GM21381 (cell line): ENCODE results near the gene CHIA.
"Not testable (repeated sequence)": the region's sequence is repeated elsewhere in the genome, so short reads cannot be mapped to it uniquely, and the experiment has no call there.

Experiments used
- ATAC-seq: cut with Tn5 transposase; IDR thresholded peaks from one replicate; pipeline ENCODE4 v1.9.1; 2021; ENCODE audit warnings: mild to moderate bottlenecking, moderate library complexity; ENCODE audit not compliant: unreplicated experiment

Gene CHIA

DNA sequence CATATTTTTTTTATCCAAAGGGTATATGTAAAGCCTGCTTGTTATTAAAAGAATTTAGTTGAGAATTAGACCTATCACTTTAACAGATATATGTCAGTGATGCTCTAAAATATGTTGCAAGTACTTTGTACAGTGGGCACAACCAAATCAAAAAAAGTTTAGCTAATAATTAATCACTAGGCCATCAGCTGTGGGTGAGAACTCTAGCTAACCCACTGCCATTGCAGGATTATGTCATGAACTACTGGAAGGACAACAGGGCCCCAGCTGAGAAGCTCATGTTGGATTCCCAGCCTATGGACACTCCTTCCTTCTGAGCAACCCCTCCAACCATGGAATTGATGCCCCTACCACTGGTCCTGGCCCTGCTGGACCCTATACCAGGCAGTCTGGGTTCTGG, 6.8 kb upstream of the CHIA start:
- ATAC-seq, result no peak

DNA sequence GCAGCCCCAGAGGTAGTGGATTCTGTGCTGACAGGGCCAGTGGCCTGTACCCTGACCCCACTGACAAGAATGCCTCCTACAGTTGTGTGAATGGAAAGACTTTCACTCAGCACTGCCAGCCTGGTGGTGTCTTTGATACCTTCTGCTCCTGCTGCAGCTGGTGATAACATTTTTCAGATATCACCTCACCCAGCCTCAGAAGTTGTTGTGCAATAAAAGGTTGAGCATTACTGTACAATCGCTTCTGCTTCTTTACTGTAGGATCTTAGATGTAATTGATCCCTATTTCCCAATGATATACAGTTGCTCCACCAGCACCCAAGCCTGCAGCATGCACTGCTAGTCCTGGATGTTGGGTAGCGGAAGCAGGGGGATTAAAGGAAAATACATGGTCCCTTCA, 4.8 kb upstream of the CHIA start:
- no peak for ATAC-seq

DNA sequence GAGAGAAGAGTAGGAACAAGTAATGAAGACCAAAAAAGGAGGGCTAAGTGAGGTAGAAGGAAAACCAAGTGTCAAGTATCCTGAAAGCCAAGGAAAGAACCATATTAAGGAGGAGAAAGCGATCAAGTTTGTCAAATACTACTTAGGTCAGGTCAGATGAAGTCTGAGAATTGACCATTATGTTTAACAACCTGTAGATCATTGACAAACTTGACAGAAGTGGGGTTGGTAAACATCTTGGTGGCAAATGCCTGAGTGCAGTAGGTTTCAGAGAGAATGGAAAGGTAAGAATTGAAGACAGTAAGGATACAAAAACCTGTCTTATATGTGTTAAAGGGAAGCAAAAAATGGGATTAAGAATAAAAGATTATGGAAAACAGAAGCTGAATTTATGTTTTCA, 3.7 kb upstream of the CHIA start:
- ATAC-seq, result no peak

DNA sequence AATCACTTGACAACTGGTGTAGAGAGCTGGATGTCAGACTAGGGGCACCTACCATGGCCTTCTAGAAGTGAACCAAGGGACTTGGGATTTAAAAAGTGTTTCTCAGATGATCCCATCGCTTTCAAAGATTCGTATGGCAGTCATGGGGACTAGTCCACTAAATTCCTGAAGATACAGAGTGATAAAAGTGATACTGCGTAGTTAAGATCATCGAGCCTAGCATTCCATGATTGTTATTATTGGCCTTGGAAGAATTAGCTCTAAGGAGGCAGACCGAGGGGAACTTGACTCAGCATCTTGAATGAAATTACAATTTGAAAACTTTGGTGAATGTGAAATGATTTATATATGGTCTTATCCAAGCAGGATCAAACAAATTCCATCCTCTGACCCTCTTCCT, 1.3 kb upstream of the CHIA start:
- no peak for ATAC-seq

DNA sequence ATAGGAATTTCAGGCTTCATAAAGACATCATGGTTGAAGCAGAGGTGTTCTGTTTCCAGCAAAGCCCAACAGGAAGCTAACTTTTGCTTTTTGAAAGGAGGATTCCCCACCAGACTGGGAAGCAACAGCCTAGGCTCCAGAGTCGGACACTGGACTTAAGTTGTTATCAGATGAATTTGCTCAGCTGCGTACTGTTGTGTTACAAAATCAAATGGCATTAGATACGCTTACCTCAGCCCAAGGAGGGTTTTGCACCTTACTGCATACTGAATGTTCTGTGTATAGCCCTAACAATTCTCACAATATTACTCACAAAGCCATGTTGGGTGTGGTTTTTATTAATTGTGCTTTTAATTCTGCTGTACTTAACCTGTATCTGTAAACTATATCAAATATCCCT, 547 bp upstream of the CHIA start:
- ATAC-seq, result no peak

GRCh38 chr1:111294390-111294789, 3.7 kb downstream of the CHIA start:
- ATAC-seq, result no peak

DNA sequence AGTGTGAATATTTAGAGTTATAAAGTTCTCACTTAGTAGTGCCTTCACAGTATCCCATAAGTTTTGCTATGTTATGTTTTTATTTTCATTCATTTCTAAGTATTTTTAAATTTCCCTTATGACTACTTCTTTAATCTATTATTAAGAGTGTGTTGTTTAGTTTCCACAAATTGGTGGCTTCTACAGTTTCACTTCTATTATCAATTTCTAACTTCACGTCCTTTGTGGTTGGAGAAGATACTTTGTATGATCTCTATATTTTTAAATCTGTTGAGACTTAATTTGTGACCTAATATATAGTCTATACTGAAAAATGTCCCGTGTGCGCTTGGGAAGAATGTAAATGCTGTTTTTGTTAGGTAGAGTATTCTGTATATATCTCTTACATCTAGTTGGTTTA, 11.7 kb downstream of the CHIA start:
- no peak for ATAC-seq

DNA sequence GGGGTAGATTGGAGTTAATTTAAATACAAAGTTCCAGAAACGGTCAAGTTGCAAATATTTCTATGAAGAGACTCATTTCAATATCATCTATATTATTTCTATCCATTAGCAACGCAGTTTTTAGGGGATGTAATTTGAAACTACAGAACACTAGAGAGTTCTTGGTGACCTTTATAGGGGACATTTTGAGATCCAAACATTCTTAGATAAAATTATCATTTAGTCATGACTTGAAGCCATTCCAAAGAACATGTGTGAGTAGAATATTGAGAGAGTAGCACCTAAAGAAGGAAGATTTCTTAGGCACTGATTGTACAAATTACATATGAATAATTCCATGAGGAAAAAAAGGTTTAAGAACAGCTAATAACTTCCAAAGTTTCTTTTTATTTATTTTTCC, 19.0 kb downstream of the CHIA start:
- ATAC-seq, result no peak

DNA sequence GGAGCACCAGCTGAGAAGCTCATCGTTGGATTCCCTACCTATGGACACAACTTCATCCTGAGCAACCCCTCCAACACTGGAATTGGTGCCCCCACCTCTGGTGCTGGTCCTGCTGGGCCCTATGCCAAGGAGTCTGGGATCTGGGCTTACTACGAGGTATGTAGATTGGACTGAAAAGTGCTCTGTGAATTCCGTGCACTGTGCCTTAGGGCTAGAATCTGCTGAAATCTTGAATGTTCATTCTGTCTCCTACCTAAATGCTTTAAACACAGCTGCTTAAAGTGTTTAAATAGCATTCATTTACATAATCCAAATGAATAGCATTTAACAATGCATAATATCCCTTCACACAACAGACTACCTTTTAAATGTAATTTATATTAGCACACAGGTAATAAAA, 27.9 kb downstream of the CHIA start:
- ATAC-seq, result no peak

DNA sequence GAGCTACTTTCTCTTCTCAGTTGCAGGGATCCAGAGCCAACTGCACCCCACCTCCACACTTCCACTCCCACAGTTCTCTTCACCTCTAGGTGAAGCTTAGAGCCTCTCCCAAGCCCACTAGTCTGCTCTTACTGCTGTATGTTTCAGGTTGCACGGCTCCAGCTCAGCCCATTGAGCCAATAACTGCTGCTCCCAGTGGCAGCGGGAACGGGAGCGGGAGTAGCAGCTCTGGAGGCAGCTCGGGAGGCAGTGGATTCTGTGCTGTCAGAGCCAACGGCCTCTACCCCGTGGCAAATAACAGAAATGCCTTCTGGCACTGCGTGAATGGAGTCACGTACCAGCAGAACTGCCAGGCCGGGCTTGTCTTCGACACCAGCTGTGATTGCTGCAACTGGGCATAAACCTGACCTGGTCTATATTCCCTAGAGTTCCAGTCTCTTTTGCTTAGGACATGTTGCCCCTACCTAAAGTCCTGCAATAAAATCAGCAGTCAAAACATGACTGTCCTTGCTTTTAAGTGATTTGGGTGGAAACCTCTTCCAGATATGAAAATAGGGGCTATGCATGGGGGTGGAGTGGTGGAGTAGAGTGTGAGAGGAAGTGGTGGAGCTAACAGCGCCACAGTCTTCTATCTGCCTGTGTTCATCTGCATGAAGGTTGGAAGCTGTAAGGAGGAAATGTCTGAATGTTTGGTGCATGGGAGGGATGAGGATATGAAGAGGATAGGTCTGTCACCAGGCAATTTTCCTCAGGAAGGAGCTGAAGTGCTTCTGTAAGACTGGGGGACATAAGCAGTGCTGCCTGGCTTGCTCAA, 29.6 kb downstream of the CHIA start:
- ATAC-seq, result no peak

DNA sequence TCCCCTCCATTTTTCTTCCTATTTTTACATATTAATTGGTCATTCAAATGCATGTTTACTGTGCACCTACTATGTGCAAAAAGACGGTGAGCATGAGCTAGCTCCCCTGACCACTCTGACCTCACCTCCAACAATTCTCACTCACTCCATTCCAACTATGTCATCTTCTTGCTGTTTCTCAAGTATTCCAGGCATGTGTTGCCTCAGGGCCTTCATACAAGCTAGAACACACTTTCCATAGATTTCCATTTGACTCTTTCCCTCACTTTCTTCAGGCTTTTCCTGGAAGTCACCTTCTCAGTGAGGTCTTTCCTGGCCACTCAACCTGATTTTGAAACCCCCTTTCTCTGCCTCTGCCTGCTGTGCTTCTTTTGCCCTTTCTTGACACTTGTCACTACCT, 32.6 kb downstream of the CHIA start:
- ATAC-seq, result no peak

- peak; percentile 78 for ATAC-seq
Observed at GRCh38 chr1:111332190-111332589, 41.5 kb downstream of the CHIA start.

GRCh38 chr1:111334169-111334568, 43.5 kb downstream of the CHIA start:
- no peak for ATAC-seq

- ATAC-seq, result not testable (repeated sequence)
Observed at GRCh38 chr1:111335214-111335877, 44.7 kb downstream of the CHIA start.

- not testable (repeated sequence) for ATAC-seq
Observed at GRCh38 chr1:111338849-111339248, 48.2 kb downstream of the CHIA start.

DNA sequence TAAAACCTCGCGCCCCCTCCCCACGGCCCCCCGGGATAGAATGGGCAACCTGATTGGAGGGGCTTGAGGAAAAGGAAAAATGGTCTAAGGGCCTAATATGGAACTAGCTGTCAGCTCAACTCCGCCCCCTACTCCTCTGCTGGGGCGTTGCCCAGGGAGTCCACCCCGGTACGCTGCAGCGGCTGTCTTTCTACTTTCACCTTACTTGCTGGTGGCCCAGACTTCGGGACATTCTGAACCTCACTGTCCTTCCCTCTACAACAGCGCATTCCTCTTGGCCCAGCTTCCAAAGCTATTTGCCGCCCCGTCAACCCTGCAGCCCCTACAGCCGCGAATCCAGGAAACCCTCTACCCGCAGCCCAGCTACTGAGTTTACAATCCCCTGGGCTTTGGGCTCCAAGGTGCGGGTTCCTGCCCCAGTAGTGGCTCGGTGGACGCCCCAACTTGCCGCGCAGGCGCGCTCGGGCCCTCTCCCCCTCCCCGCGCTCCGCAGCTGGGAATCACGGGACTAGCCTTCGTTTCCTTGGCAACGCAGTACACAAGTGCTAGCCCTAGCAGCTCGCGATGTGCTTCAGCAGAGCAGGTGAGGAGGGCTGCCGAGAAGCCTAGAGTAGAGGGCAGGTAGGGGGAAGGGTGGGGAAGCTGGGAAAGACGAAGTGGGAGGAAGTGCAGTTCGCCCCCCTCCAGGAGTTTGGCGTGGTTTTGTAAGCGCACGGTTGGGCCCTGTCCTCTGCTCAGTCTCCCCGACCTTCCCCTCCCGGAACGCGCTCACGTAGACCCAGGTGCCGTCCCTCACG, 55.6 kb downstream of the CHIA start:
- peak; percentile 83 for ATAC-seq

DNA sequence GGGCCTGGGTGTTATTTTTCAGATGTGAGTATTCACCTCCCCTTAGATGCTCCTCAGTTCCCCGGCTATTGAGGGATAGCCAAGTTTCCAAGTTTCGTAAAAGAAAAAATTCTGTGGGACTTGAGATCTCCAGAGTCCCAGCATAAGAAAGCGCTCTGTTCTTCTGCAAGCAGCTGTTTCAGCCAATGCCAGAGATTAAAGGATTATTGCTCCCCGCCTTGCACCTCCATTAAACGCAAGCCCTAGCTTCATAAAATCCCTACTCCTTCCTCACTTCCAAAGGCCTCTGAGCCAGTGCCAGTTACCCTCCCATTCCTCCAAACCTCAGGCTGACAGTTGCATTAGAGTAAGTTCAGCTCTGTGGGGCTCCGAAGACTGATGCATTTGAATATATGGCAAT, 56.4 kb downstream of the CHIA start:
- ATAC-seq, result no peak

DNA sequence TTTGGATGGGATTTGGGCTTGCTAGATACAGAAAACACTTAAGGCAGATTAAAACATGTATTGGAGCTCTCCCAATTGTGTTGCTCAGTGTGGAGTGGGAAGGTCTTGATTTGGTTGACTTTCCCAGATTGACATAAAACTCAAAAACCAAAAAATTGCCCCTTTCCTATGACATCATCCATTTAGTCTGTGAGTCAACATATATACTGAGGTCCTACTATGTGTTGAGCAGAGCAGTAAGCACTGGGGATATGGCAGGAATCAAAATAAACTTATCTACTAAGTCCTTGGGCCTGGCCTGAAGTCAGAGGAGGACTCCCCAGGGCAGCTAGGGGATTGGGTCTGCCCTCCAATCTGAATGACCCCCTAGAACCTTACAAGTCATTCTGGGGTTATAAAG, 61.0 kb downstream of the CHIA start:
- no peak for ATAC-seq

DNA sequence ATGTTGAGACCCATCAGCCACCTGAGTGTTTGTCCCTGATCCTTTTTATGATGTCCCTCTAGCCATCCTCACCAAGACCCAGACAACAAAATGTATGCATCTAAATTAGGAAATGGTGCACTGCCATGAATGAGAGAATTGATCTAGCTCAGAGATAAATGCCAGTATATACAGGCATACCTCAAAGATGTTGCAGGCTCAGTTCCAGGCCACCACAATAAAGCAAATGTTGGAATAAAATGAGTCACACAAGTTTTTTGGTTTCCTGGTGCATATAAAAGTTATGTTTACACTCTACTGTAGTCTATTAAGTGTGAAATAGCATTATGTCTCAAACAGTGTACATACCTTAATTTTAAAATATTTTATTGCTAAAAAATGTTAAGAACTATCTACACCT, 63.9 kb downstream of the CHIA start:
- no peak for ATAC-seq

GRCh38 chr1:111358964-111359363, 68.3 kb downstream of the CHIA start:
- no peak for ATAC-seq

GRCh38 chr1:111359376-111359775, 68.7 kb downstream of the CHIA start:
- ATAC-seq, result no peak

DNA sequence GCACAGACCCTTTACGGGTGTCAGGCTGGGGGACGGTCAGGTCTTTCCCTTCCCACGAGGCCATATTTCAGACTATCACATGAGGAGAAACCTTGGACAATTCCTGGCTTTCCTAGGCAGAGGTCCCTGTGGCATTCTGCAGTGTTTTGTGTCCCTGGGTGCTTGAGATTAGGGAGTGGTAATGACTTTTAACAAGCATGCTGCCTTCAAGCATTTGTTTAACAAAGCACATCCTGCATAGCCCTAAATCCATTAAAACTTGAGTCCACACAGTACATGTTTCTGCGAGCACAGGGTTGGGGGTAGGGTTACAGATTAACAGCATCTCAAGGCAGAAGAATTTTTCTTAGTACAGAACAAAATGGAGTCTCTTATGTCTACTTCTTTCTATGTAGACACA, 69.6 kb downstream of the CHIA start:
- ATAC-seq, result not testable (repeated sequence)
